VCaP (cell line): ENCODE results near the gene LRRTM3.

Source experiments
- H3K27ac ChIP-seq: fragments of 450-650 bp; 2 replicates; pipeline ENCODE4 v1.5.1; 2017
- CTCF ChIP-seq: fragments of 450-650 bp; conservative IDR thresholded peaks from 2 replicates; pipeline ENCODE4 v1.5.1; 2017; ENCODE audit warnings: mild to moderate bottlenecking, moderate library complexity

The LRRTM3 gene

GRCh38 chr10:67110286-67110685 lies 184.4 kb downstream of the LRRTM3 start:
- TF ChIP-seq CTCF = no peak
- H3K27ac ChIP-seq = no peak overlapping the region

GRCh38 chr10:67112765-67113164 lies 186.9 kb downstream of the LRRTM3 start:
- TF ChIP-seq CTCF = no peak
- no peak overlapping the region; the same call in 1 of the 2 replicates for H3K27ac ChIP-seq

GRCh38 chr10:67114945-67115344 lies 189.1 kb downstream of the LRRTM3 start:
- peak overlapping the region; percentile 79 for H3K27ac ChIP-seq
- no peak for TF ChIP-seq CTCF

- peak overlapping the region; percentile 79 for H3K27ac ChIP-seq
- TF ChIP-seq CTCF = no peak
Measured at GRCh38 chr10:67115972-67116371, 190.1 kb downstream of the LRRTM3 start.

- TF ChIP-seq CTCF = no peak
- H3K27ac ChIP-seq = no peak overlapping the region
Measured at GRCh38 chr10:67119651-67120050, 193.8 kb downstream of the LRRTM3 start.

GRCh38 chr10:67127441-67127840 lies 201.6 kb downstream of the LRRTM3 start:
- no peak overlapping the region for H3K27ac ChIP-seq
- no peak for TF ChIP-seq CTCF

- no peak for TF ChIP-seq CTCF
- H3K27ac ChIP-seq = no peak overlapping the region
Measured at GRCh38 chr10:67140641-67141040, 214.8 kb downstream of the LRRTM3 start.

- no peak overlapping the region for H3K27ac ChIP-seq
- TF ChIP-seq CTCF = no peak
Measured at GRCh38 chr10:67141300-67141699, 215.5 kb downstream of the LRRTM3 start.
